ENCODE measurements around the gene BCAS3. TPM values are rescaled to one million over a fixed set of nuclear protein-coding genes. Genes with fewer than 3 reads are reported as not detected.

Gene BCAS3
- total and polyA plus RNA-seq, 12 donors, result 6.1 to 21.8 (median 17.2) TPM

- Histone ChIP-seq H3K27me3 (no peaks in the 10 kb centered on the region), H3K27ac (peak overlapping the region in 8 of 10 donors; percentile 2 to 65 (median 31)), H3K36me3 (no peaks in the 10 kb centered on the region), H3K9me3 (no peaks in the 10 kb centered on the region), H3K4me1 (peaks cover 0 to 59% (median 38%) of the 10 kb centered on the region in 9 donors), H3K4me3 (no peak overlapping the region)
- WGBS, 2 donors, result 71 to 83% methylated on average over 2 of the region's 2 CpGs
- intact Hi-C loops (cut with DNase I), result loop anchor here in 1 of 10 donors (5.0 kb wide), 1 partner anchor 117 kb away; no protein-coding TSS in a partner anchor
- DNase-seq (no peak), ATAC-seq (peak in 1 of 8 donors; percentile 30)
- TF ChIP-seq CTCF (IDR thresholded peaks at IDR 0.05), result no peak
Observed at GRCh38 chr17:61010661-61011170, 333.1 kb downstream of the BCAS3 start.

- WGBS, 2 donors, result 58 to 64% methylated on average over 4 of the region's 4 CpGs
- TF ChIP-seq CTCF (IDR thresholded peaks at IDR 0.05), result no peak
- peaks cover 0 to 5% (median 0%) of the 10 kb centered on the region in 9 donors for H3K36me3 ChIP-seq
- intact Hi-C loops (cut with DNase I), result loop anchor here in 1 of 10 donors (5.0 kb wide), 1 partner anchor 116 kb away; no protein-coding TSS in a partner anchor
- no peaks in the 10 kb centered on the region for H3K27me3 ChIP-seq
- no peak overlapping the region for H3K4me3 ChIP-seq
- no peak for DNase-seq
- H3K27ac ChIP-seq, result peak overlapping the region in 7 of 10 donors; percentile 12 to 65 (median 27)
- no peaks in the 10 kb centered on the region for H3K9me3 ChIP-seq
- peak in 2 of 8 donors; percentile 45 to 51 for ATAC-seq
- H3K4me1 ChIP-seq, result peaks cover 0 to 59% (median 38%) of the 10 kb centered on the region in 9 donors
Observed at GRCh38 chr17:61011251-61011650, 333.6 kb downstream of the BCAS3 start.

GRCh38 chr17:61015966-61016365 lies 338.3 kb downstream of the BCAS3 start:
- intact Hi-C loops (cut with DNase I), result no loop called here
- Histone ChIP-seq H3K27me3 (no peaks in the 10 kb centered on the region), H3K9me3 (no peaks in the 10 kb centered on the region), H3K27ac (peak overlapping the region in 1 of 10 donors; percentile 9), H3K4me3 (no peak overlapping the region), H3K4me1 (peaks cover 0 to 20% (median 2%) of the 10 kb centered on the region in 9 donors), H3K36me3 (peaks cover 0 to 6% (median 0%) of the 10 kb centered on the region in 9 donors)
- ATAC-seq, result no peak
- WGBS, 2 donors, result 80 to 90% methylated on average over 3 of the region's 3 CpGs
- TF ChIP-seq CTCF (IDR thresholded peaks at IDR 0.05), result no peak
- DNase-seq, result no peak

GRCh38 chr17:61017317-61018006 lies 339.8 kb downstream of the BCAS3 start:
- WGBS, 2 donors, result 85 to 86% methylated on average over 3 of the region's 3 CpGs
- Histone ChIP-seq H3K36me3 (peaks cover 0 to 6% (median 0%) of the 10 kb centered on the region in 9 donors), H3K27ac (peak overlapping the region in 3 of 10 donors; percentile 9 to 25 (median 13))

More at GRCh38 chr17:61017317-61018006, 339.8 kb downstream of the BCAS3 start:
- DNase-seq (no peak), ATAC-seq (no peak)
- Histone ChIP-seq H3K4me3 (no peak overlapping the region), H3K9me3 (no peaks in the 10 kb centered on the region), H3K4me1 (peaks cover 0 to 7% (median 0%) of the 10 kb centered on the region in 9 donors), H3K27me3 (no peaks in the 10 kb centered on the region)
- no peak for TF ChIP-seq CTCF (IDR thresholded peaks at IDR 0.05)
- intact Hi-C loops (cut with DNase I), result no loop called here

All from heart right ventricle (tissue), 16 donors.